Central memory CD8-positive, alpha-beta T cell (primary cell): ENCODE measurements around the gene HACD3.

Experiments
- ATAC-seq: fragments of 150-1000 bp; cut with Tn5 transposase; replicated peaks from 2 replicates; pipeline ENCODE4 v1.10.0; 2022; ENCODE audit warnings: mild to moderate bottlenecking, moderate FRiP score, moderate number of reproducible peaks; ENCODE audit not compliant: poor library complexity, severe bottlenecking; ENCODE audit errors: extremely low read depth
- DNase-seq, 2 donors: peaks; one replicate each; pipeline ENCODE4 v3.0.0; 2021; ENCODE audit warnings: low spot score in 2 of 2
- H3K27ac Mint-ChIP-seq: one replicate; pipeline ENCODE4 v1.8.0; 2022; ENCODE audit warnings: low read depth, mild to moderate bottlenecking, moderate library complexity, mixed read lengths
- H3K27me3 Mint-ChIP-seq: one replicate; pipeline ENCODE4 v1.8.0; 2022; ENCODE audit warnings: mixed read lengths
- H3K36me3 Mint-ChIP-seq: one replicate; pipeline ENCODE4 v1.8.0; 2022; ENCODE audit warnings: mild to moderate bottlenecking, moderate library complexity, mixed read lengths; ENCODE audit not compliant: insufficient read depth
- H3K4me1 Mint-ChIP-seq: one replicate; pipeline ENCODE4 v1.8.0; 2022; ENCODE audit warnings: mixed read lengths
- H3K4me3 Mint-ChIP-seq: one replicate; pipeline ENCODE4 v1.8.0; 2022; ENCODE audit warnings: mild to moderate bottlenecking, moderate library complexity, mixed read lengths
- H3K9me3 Mint-ChIP-seq: one replicate; pipeline ENCODE4 v1.8.0; 2022; ENCODE audit warnings: mixed read lengths

Gene HACD3

GRCh38 chr15:65553691-65554090, 23.4 kb downstream of the HACD3 start:
- Mint-ChIP-seq H3K27me3 (no peaks in the 10 kb centered on the region), H3K9me3 (no peaks in the 10 kb centered on the region), H3K27ac (no peak overlapping the region), H3K4me1 (peaks cover 12% of the 10 kb centered on the region), H3K36me3 (peaks cover 23% of the 10 kb centered on the region), H3K4me3 (no peak overlapping the region)
- DNase-seq (no peak), ATAC-seq (no peak)

- Mint-ChIP-seq H3K9me3 (no peaks in the 10 kb centered on the region), H3K27me3 (no peaks in the 10 kb centered on the region), H3K27ac (no peak overlapping the region), H3K4me3 (no peak overlapping the region), H3K36me3 (peaks cover 32% of the 10 kb centered on the region), H3K4me1 (no peaks in the 10 kb centered on the region)
- no peak for DNase-seq
- no peak for ATAC-seq
Measured at GRCh38 chr15:65556622-65557021, 26.4 kb downstream of the HACD3 start.

DNA sequence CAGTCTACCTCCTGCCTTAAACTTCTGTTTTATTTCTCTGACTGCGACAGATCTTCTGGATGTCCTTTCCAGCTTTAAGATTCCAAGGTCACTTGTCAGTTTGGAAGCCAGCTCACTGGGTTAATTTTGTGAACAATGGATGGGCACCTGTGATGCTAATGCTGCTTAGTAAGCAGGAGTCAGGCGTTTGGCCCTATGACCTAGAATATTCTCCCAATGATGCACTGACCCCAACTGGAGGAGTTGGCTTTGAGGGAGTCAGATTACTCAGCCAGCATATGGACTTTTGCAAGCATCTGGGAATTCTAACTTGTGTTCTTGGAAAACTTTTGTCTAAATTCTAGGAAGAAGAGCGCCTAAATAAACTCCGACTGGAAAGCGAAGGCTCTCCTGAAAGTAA, 28.1 kb downstream of the HACD3 start:
- no peaks in the 10 kb centered on the region for H3K4me1 Mint-ChIP-seq
- no peak overlapping the region for H3K4me3 Mint-ChIP-seq
- peaks cover 39% of the 10 kb centered on the region for H3K36me3 Mint-ChIP-seq
- no peaks in the 10 kb centered on the region for H3K9me3 Mint-ChIP-seq
- ATAC-seq (no peak), DNase-seq (no peak)
- H3K27me3 Mint-ChIP-seq: no peaks in the 10 kb centered on the region
- H3K27ac Mint-ChIP-seq: no peak overlapping the region

GRCh38 chr15:65558997-65559760, 28.9 kb downstream of the HACD3 start:
- DNase-seq: no peak
- H3K36me3 Mint-ChIP-seq: peaks cover 34% of the 10 kb centered on the region
- no peaks in the 10 kb centered on the region for H3K27me3 Mint-ChIP-seq
- H3K9me3 Mint-ChIP-seq: no peaks in the 10 kb centered on the region
- H3K4me3 Mint-ChIP-seq: no peak overlapping the region
- no peak for ATAC-seq
- H3K4me1 Mint-ChIP-seq: no peaks in the 10 kb centered on the region
- H3K27ac Mint-ChIP-seq: no peak overlapping the region

- Mint-ChIP-seq H3K36me3 (peaks cover 34% of the 10 kb centered on the region), H3K4me1 (no peaks in the 10 kb centered on the region), H3K9me3 (no peaks in the 10 kb centered on the region), H3K4me3 (no peak overlapping the region), H3K27ac (no peak overlapping the region), H3K27me3 (no peaks in the 10 kb centered on the region)
- ATAC-seq: no peak
- no peak for DNase-seq
Measured at GRCh38 chr15:65559941-65560340, 29.7 kb downstream of the HACD3 start.

GRCh38 chr15:65561934-65562333, 31.7 kb downstream of the HACD3 start:
- Mint-ChIP-seq H3K27ac (no peak overlapping the region), H3K4me1 (no peaks in the 10 kb centered on the region), H3K9me3 (no peaks in the 10 kb centered on the region), H3K36me3 (peaks cover 26% of the 10 kb centered on the region), H3K27me3 (no peaks in the 10 kb centered on the region), H3K4me3 (no peak overlapping the region)
- no peak for ATAC-seq
- no peak for DNase-seq

GRCh38 chr15:65569728-65570127, 39.5 kb downstream of the HACD3 start:
- Mint-ChIP-seq H3K4me1 (no peaks in the 10 kb centered on the region), H3K36me3 (peaks cover 19% of the 10 kb centered on the region), H3K4me3 (no peak overlapping the region), H3K27me3 (no peaks in the 10 kb centered on the region), H3K27ac (no peak overlapping the region), H3K9me3 (no peaks in the 10 kb centered on the region)
- DNase-seq (no peak), ATAC-seq (no peak)

DNA sequence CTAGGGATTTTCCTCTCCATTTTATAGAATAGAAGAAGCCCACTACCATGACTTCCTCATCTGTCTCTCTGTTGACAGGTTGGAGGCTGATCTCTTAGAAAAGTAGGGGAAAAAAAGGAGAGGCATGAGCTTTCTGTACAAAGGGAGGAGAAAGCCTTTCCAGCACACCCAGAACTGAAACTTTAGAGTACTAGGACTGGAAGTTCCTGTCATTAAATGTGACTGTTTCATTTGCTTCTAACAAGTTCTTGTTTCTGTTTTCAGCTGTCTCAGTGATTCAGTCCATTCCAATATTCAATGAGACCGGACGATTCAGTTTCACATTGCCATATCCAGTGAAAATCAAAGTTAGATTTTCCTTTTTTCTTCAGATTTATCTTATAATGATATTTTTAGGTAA, 41.7 kb downstream of the HACD3 start:
- DNase-seq (no peak), ATAC-seq (no peak)
- no peak overlapping the region for H3K4me3 Mint-ChIP-seq
- H3K27ac Mint-ChIP-seq: no peak overlapping the region
- peaks cover 19% of the 10 kb centered on the region for H3K36me3 Mint-ChIP-seq
- H3K4me1 Mint-ChIP-seq: no peaks in the 10 kb centered on the region
- H3K9me3 Mint-ChIP-seq: no peaks in the 10 kb centered on the region
- H3K27me3 Mint-ChIP-seq: no peaks in the 10 kb centered on the region

GRCh38 chr15:65576664-65577063, 46.4 kb downstream of the HACD3 start:
- H3K4me3 Mint-ChIP-seq: no peak overlapping the region
- DNase-seq (no peak), ATAC-seq (no peak)
- peaks cover 28% of the 10 kb centered on the region for H3K36me3 Mint-ChIP-seq
- H3K4me1 Mint-ChIP-seq: no peaks in the 10 kb centered on the region
- H3K9me3 Mint-ChIP-seq: no peaks in the 10 kb centered on the region
- no peaks in the 10 kb centered on the region for H3K27me3 Mint-ChIP-seq
- H3K27ac Mint-ChIP-seq: no peak overlapping the region

- peaks cover 6% of the 10 kb centered on the region for H3K4me1 Mint-ChIP-seq
- DNase-seq (no peak), ATAC-seq (no peak)
- H3K9me3 Mint-ChIP-seq: no peaks in the 10 kb centered on the region
- H3K4me3 Mint-ChIP-seq: no peak overlapping the region
- H3K27ac Mint-ChIP-seq: peak overlapping the region; percentile 13
- no peaks in the 10 kb centered on the region for H3K27me3 Mint-ChIP-seq
- peaks cover 35% of the 10 kb centered on the region for H3K36me3 Mint-ChIP-seq
Measured at GRCh38 chr15:65577129-65577996, 47.1 kb downstream of the HACD3 start.

GRCh38 chr15:65578904-65579728, 48.9 kb downstream of the HACD3 start:
- H3K27ac Mint-ChIP-seq: no peak overlapping the region

DNA sequence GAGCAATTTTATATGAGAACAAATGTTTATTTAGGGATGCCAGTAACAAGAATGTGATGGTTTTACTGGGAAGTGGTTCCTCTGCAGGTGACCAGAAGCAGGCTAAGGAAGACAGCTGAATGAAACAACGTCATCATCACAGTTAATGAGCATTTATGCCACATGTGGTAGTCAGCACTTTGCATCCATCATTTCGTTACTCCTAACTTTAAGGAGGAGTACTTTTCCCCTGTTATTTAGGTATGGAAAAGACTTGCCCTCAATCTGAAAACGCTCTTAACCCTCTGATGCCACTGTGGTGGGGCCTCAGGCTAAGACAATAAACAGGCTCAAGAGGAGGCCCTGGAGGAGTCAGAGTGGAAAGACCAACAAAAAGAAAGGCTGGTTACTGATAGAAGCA, 49.5 kb downstream of the HACD3 start:
- H3K36me3 Mint-ChIP-seq: peaks cover 45% of the 10 kb centered on the region
- no peak for DNase-seq
- ATAC-seq: no peak
- peaks cover 28% of the 10 kb centered on the region for H3K4me1 Mint-ChIP-seq
- no peaks in the 10 kb centered on the region for H3K27me3 Mint-ChIP-seq
- H3K4me3 Mint-ChIP-seq: no peak overlapping the region
- H3K27ac Mint-ChIP-seq: peak overlapping the region; percentile 59
- H3K9me3 Mint-ChIP-seq: no peaks in the 10 kb centered on the region

More at GRCh38 chr15:65578904-65579728, 48.9 kb downstream of the HACD3 start:
- no peak for DNase-seq
- Mint-ChIP-seq H3K27me3 (no peaks in the 10 kb centered on the region), H3K36me3 (peaks cover 45% of the 10 kb centered on the region), H3K4me1 (peaks cover 22% of the 10 kb centered on the region), H3K9me3 (no peaks in the 10 kb centered on the region), H3K4me3 (no peak overlapping the region)
- ATAC-seq: no peak
